GM23248 (cell line): ENCODE measurements around the gene CPM.

Experiments
- EZH2 ChIP-seq: fragments of 200-600 bp; sonication (generic); IDR thresholded peaks from 2 replicates; pipeline ENCODE4 v1.6.1; 2018; ENCODE audit warnings: antibody characterized with exemption, mild to moderate bottlenecking; ENCODE audit not compliant: insufficient read depth, poor library complexity, severe bottlenecking
- EZH2phosphoT487 ChIP-seq: fragments of 200-600 bp; sonication (generic); IDR thresholded peaks from 2 replicates; pipeline ENCODE4 v1.6.1; 2018; ENCODE audit warnings: antibody characterized with exemption, moderate library complexity, mild to moderate bottlenecking, low read depth; ENCODE audit not compliant: insufficient read depth

DNA sequence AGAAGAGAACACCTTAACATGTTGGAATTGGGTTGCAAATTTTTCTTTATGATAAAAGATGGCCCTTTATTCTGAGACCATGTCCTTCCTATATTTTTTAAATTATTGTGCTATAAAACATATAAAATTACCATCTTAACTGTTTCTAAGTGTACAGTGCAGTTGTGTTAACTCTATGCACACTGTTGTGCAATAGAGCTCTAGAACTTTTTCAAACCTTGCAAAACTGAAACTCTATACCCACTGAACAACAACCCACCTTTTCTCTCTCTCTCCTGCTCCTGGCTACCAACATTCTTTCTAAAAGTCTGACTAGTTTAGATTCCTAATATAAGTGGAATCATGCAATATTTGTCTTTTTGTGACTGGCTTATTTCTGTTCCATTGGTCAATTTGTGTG is 7.8 kb upstream of the CPM start:
- TF ChIP-seq EZH2phosphoT487 (no peak), EZH2 (no peak)
